Measurements from ENCODE around the gene AP3S2. TPM values are rescaled to one million over a fixed set of nuclear protein-coding genes. Genes with fewer than 3 reads are reported as not detected.

AP3S2 gene
- total RNA-seq, 1 donor from 2014 or later = 60.5 TPM

DNA sequence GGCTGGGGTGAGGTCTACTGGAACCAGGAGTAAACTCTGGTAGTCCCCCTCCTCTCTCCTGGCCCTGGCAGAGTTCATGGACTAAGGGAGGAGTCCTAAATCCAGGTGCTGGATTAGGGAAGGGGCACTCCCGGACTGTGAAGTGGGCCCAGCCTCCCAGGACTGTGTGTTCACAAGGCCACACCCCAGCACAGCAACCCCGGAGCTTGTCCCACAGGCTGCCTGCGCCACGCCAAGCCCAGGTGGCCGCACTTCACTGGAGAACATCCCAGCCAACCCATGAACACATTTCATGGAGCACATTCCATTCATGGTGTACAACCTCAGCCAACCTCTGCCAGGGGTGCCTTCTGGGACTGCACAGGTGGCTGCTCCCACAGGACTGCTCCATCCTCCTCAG lies 10.7 kb upstream of the AP3S2 start:
- Mint-ChIP-seq H3K4me1 (ENCODE audit: low read depth, unreplicated experiment) (no peaks in the 10 kb centered on the region), H3K27ac (ENCODE audit: unreplicated experiment) (no peak overlapping the region), H3K9me3 (ENCODE audit: unreplicated experiment) (peaks cover 3% of the 10 kb centered on the region), H3K4me3 (ENCODE audit: unreplicated experiment) (no peak overlapping the region), H3K36me3 (ENCODE audit: unreplicated experiment) (no peaks in the 10 kb centered on the region), H3K27me3 (ENCODE audit: unreplicated experiment) (peaks cover 2% of the 10 kb centered on the region)
- TF ChIP-seq, protein P1, sequence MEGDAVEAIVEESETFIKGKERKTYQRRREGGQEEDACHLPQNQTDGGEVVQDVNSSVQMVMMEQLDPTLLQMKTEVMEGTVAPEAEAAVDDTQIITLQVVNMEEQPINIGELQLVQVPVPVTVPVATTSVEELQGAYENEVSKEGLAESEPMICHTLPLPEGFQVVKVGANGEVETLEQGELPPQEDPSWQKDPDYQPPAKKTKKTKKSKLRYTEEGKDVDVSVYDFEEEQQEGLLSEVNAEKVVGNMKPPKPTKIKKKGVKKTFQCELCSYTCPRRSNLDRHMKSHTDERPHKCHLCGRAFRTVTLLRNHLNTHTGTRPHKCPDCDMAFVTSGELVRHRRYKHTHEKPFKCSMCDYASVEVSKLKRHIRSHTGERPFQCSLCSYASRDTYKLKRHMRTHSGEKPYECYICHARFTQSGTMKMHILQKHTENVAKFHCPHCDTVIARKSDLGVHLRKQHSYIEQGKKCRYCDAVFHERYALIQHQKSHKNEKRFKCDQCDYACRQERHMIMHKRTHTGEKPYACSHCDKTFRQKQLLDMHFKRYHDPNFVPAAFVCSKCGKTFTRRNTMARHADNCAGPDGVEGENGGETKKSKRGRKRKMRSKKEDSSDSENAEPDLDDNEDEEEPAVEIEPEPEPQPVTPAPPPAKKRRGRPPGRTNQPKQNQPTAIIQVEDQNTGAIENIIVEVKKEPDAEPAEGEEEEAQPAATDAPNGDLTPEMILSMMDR (IDR thresholded peaks at IDR 0.05; ENCODE audit: partially characterized antibody, unreplicated experiment) = no peak
- DNase-seq = no peak

DNA sequence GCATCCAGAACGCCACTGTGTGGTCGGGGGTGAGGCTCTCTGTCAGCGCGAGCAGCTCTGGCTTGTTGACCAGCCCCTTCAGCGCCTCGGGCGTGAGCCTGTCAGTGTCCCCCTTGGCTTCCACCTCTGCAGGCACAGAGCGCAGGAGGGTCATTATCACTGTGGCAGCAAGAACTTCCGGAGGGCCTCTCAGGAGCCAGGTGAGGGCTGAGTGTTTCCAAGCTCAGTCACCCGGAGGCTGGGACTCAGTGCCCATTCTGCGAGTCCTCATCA lies 10.0 kb upstream of the AP3S2 start:
- Mint-ChIP-seq H3K27me3 (ENCODE audit: unreplicated experiment) (peaks cover 2% of the 10 kb centered on the region), H3K36me3 (ENCODE audit: unreplicated experiment) (no peaks in the 10 kb centered on the region)
- TF ChIP-seq, protein P1 (IDR thresholded peaks at IDR 0.05; ENCODE audit: partially characterized antibody, unreplicated experiment) = no peak

DNA sequence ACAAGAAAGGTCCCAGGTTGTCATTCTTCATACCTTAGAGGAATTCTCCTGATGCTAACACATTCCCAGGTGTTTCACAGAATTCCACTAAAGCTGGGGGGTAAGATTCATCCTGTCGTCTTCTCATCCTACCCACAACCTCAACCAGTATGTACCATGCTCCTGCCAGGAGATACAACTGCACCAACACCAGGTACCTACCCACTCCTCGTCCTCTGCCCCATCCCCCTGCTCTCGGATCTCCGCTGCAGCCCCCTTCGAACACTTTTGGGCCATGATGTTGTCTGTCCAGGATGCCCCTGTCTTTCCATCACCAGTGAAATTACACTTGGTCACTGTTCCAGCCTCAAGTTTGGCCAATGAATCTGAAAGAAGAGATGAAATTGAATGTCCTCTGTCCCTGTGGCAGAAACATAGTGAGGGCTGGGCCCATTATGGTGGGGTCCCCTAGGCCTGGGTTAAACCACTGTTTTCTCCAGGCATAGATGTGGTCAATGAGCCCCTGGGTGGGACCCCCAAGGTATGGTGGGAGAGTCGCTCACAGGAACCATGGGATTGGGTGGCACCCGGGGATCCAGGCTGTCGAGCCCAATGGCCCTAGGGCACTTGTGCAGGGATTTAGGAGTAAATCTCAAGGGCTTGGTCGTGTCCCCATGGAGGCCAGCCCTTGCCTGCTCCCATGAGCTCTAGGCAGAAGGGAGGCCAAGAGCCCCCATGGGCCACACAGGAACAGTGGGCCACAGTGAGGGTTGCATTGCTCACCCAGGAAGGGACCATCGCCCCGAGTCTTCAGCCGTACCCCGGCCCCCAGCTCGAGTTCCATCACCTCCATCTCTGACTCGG lies 9.4 kb upstream of the AP3S2 start:
- Mint-ChIP-seq H3K36me3 (ENCODE audit: unreplicated experiment) (no peaks in the 10 kb centered on the region), H3K4me1 (ENCODE audit: low read depth, unreplicated experiment) (no peaks in the 10 kb centered on the region), H3K4me3 (ENCODE audit: unreplicated experiment) (no peak overlapping the region), H3K27me3 (ENCODE audit: unreplicated experiment) (peaks cover 2% of the 10 kb centered on the region), H3K27ac (ENCODE audit: unreplicated experiment) (no peak overlapping the region), H3K9me3 (ENCODE audit: unreplicated experiment) (no peaks in the 10 kb centered on the region)
- TF ChIP-seq, protein P1 (IDR thresholded peaks at IDR 0.05; ENCODE audit: partially characterized antibody, unreplicated experiment) = no peak
- DNase-seq = no peak

More for the DNA sequence above, 10.0 kb upstream of the AP3S2 start:
- H3K27ac Mint-ChIP-seq (ENCODE audit: unreplicated experiment) = no peak overlapping the region
- no peak overlapping the region for H3K4me3 Mint-ChIP-seq (ENCODE audit: unreplicated experiment)
- no peaks in the 10 kb centered on the region for H3K4me1 Mint-ChIP-seq (ENCODE audit: low read depth, unreplicated experiment)
- H3K9me3 Mint-ChIP-seq (ENCODE audit: unreplicated experiment) = no peaks in the 10 kb centered on the region
- no peak for DNase-seq

DNA sequence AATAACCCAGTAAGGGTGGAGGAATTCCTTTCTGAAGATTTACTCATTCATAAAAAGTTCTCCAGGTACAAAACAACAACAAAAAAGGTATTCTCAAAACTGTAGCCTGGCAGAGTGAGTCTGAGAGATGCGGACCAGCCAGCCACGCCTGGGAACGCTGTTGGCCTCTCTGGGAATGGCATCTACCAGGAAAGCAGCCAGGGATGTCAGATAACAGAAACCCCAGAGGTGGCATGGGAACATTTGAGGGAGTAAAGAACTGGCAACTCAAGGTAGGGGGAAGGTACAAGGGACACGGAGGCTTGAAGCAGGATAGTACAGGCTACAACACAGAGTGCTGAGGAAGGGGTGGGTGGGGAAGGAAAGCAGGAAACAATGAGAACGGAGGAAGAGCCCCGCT lies 7.1 kb upstream of the AP3S2 start:
- H3K4me1 Mint-ChIP-seq (ENCODE audit: low read depth, unreplicated experiment) = no peaks in the 10 kb centered on the region
- no peaks in the 10 kb centered on the region for H3K9me3 Mint-ChIP-seq (ENCODE audit: unreplicated experiment)
- H3K27me3 Mint-ChIP-seq (ENCODE audit: unreplicated experiment) = peaks cover 2% of the 10 kb centered on the region
- no peak for DNase-seq
- no peak overlapping the region for H3K4me3 Mint-ChIP-seq (ENCODE audit: unreplicated experiment)
- TF ChIP-seq, protein P1 (IDR thresholded peaks at IDR 0.05; ENCODE audit: partially characterized antibody, unreplicated experiment) = no peak
- no peak overlapping the region for H3K27ac Mint-ChIP-seq (ENCODE audit: unreplicated experiment)
- no peaks in the 10 kb centered on the region for H3K36me3 Mint-ChIP-seq (ENCODE audit: unreplicated experiment)

DNA sequence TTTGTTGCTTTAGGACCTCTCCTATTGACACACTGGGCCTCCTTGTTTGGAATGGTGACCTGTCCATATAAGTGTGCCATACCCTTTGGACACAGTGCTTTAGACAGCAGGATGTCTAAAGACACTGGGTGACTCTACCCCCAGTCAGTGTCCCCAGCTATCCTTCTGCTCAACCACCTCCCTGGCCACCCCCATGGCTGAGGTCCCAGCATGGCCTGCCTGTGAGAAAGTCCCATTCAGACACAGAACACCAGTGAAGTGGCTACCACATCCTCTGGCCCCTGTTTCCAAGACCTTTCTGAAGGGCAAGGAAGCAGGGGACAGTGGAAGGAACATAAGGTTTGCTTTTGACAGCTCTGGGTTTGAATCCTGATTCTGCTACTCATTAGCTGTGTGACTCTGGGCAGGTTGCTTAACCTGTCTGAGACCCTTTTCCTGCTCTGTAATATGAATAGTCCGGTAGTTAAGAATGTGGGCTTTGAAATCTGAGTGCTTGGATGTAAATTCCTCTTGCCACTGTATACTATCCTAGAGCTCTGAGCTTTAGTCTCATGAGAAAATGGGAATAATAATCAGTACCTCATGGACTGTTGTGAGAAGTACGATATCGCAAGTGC lies 6.3 kb upstream of the AP3S2 start:
- Mint-ChIP-seq H3K4me1 (ENCODE audit: low read depth, unreplicated experiment) (no peaks in the 10 kb centered on the region), H3K9me3 (ENCODE audit: unreplicated experiment) (no peaks in the 10 kb centered on the region), H3K4me3 (ENCODE audit: unreplicated experiment) (no peak overlapping the region), H3K27ac (ENCODE audit: unreplicated experiment) (no peak overlapping the region), H3K27me3 (ENCODE audit: unreplicated experiment) (peaks cover 2% of the 10 kb centered on the region), H3K36me3 (ENCODE audit: unreplicated experiment) (no peaks in the 10 kb centered on the region)
- DNase-seq = no peak
- TF ChIP-seq, protein P1 (IDR thresholded peaks at IDR 0.05; ENCODE audit: partially characterized antibody, unreplicated experiment) = no peak

Measured in glutamatergic neuron (in vitro differentiated cells).